NCI-H345 treated with DMSO at 0.1 percent for 48 hours (cell line): ENCODE measurements around the gene CLIC5.

Experiments used
- DNase-seq: peaks from one replicate; lab custom pipeline; 2025; ENCODE audit not compliant: unreplicated experiment; lab: John Stamatoyannopoulos, UW

Gene CLIC5

DNA sequence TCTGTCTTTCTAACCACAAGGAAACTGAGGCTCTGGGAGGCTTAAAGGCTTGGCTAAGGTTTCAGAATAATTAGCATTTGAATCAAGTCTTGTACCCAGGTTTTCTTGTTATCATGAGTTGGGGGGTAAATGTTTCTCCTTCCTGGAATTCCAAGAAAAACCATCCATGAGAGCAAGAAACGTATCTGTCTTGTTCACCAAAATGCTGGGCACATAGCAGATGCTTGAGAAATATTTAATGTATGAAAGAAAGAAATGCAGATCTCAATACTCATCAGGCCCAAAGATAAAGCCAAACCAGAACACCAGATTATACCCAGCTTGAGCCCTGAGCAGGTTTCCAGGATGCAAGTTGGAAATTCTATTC lies 164.6 kb downstream of the CLIC5 start:
- DNase-seq: no peak

DNA sequence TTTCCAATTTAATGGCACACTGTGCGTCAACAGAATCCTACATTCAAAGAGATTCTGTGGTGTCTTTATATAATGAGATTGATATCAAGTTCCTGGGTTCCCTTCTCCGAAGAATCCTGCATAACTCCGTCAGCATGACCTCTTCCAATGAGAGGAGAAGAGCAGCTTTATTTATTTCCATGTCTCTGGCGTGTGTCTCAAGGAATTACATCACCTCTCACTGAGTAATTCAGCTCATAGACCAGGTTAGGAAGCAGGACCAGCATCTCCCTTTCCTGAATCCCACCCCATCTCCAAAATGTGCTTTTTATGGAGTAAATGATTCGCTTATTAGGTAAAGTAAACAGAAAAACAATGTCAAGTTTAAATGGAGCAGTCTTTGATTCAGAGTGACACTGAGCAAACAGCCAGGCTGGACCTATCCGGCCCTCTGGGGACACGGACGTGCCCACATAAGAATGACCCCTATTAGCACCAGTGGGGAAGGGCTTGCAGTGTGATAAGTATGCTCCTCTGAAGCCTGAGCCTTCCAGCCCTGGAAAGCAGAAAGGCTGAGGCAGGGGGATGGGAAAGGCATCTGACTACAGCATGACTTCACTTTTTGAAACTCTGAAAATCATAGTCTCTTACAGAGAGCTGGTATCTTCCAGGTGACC lies 165.2 kb downstream of the CLIC5 start:
- DNase-seq: no peak

GRCh38 chr6:45845567-45845966 lies 170.1 kb downstream of the CLIC5 start:
- DNase-seq: no peak

DNA sequence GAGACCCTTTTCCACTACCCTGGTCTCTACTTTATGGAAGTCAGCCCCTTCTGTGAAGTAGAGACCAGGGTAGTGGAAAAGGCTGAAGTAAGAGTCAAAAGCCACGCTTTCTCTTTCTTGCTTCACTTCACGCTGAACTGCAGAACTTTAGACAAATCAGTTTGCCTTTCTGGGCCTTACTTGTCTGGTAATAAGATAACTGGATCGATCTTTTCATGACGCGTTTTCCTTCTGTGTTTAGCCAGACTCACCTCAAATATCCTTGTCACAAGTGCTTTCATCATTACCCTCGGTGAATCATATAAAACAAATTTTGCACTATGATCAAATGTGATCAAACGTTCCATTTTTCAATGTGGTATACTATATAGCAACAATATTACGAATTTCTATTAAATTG lies 170.7 kb downstream of the CLIC5 start:
- no peak for DNase-seq

GRCh38 chr6:45843848-45844521 lies 171.7 kb downstream of the CLIC5 start:
- DNase-seq: no peak

GRCh38 chr6:45841062-45841461 lies 174.6 kb downstream of the CLIC5 start:
- DNase-seq: no peak

- no peak for DNase-seq
Observed at GRCh38 chr6:45838996-45839395, 176.7 kb downstream of the CLIC5 start.

DNA sequence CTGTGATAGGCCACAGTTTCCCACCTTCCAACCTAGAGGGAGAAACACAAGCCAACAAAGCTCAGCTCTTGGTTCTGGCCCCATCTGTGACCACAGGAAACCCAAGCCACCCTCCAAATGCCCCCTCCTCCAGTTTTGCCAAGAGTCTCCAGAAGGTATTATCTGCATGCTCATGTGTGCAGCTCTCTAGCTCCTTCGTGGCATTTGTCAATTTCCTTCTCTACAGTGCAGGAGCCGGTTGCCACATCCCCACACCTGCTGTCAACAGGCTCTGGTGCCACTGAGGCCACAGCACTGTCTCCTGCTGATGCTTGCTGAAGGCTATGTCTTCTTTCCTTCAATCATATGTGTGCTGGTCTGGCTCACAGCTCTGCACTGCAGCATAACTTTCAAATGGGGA lies 177.2 kb downstream of the CLIC5 start:
- no peak for DNase-seq

DNA sequence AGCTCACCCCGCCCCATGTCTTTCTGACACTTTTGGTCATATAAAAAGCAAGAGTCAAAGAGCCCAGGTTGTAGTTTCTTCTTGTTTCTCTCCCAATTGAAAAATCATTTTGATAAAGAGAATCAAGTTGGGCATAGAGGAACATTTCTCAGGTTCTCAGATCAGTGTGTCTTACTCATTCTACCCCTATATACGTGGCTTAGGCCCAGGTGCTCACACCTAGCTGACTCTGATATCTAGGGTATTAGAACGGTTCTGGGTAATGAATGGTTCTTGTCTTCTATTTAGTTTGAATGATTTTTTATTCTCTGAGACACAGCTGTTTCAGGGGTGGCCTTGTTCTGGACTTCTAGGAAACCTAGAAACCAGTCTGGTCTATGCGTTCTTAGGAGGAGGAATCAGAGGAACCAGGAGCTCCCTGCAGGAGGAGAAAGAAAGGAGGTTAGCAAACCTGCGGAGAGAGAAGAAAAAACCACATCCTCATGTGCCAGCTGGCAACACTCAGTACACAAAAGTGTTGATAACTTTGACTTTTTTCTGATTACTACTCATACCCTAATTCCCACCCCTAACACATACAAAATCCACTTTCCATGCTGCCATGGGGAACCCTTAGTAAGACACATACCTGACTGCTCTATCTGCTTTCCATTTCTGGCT lies 178.0 kb downstream of the CLIC5 start:
- no peak for DNase-seq

GRCh38 chr6:45836984-45837383 lies 178.7 kb downstream of the CLIC5 start:
- no peak for DNase-seq

- no peak for DNase-seq
Observed at GRCh38 chr6:45836438-45836824, 179.2 kb downstream of the CLIC5 start.

DNA sequence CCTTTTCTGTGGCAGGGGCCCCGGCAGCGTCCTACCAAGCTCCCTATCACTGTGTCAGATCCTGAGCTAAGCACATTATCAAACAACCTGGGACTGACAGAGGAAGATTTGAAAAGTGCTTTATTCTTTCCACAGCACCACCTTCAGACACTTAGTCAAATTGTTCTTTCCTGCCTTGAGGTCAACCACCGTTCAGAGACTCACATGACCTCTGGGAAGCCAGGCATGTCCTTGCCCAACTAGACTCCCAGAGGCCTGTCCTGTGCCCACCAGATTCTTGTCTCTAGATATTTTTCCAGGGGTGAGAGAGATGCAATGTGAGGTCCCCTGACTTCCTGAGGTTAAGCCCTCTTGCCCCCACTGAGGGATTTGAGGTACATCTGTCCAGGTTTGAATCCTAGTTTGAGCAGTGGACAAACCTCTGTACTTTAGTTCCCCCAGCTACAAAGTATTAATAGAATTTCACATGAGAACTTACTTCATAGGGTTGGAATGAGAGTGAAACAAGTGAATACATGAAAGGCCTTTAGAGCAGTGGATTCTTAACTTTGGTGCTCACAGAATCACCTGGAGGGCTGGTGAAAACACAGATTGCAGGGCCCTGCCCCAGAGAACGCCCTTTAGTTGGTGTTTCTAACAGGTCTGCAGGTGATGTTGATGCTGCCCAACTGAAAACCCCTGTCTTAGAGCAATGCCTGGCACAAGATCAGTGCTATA lies 179.8 kb downstream of the CLIC5 start:
- no peak for DNase-seq

- DNase-seq: no peak
Observed at GRCh38 chr6:45832063-45832462, 183.6 kb downstream of the CLIC5 start.
